Astrocyte (in vitro differentiated cells and primary cell): Measurements from ENCODE around the gene SLC25A21.

Source experiments
- EZH2 ChIP-seq: IDR thresholded peaks from 2 replicates; pipeline ENCODE4 v1.6.1; 2012; ENCODE audit warnings: mild to moderate bottlenecking, low read length, inconsistent platforms; ENCODE audit not compliant: insufficient read depth
- TF ChIP-seq, protein P1 (sequence below): IDR thresholded peaks from 2 replicates; pipeline ENCODE4 v1.5.1; 2011; ENCODE audit warnings: low read depth, mild to moderate bottlenecking, inconsistent platforms, low read length, moderate library complexity; ENCODE audit not compliant: insufficient read depth

DNA sequence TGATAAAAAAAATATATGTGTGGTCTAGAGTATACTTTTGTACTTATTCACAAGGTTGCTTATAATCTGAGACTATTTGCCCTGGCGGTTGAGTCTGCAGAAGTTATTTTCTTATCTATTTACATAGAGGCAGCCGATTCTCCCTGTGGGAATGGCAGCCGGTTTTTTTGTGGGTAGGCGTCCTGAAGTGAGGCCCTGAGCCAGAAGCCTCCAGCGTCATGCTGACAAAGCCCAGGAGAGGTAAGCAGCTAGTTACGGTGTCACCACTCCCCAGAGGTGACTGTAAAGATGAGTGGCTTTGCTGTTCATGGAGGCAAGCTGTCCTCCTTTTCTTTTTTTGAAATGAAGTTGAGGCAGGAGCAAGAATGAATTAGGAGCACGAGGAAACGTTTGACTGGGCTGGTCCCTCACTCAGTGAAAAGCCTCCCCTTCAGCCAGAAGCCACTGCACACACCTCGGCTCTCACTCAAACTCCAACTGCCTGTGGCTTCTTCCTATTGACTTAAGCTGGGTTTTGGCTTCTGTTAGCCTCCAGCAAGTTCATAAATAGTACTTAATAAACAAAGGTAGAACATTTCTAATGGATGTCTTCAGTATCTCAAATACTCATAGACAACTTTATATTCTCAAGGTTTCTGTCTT, 489.2 kb downstream of the SLC25A21 start:
- TF ChIP-seq, protein P1, sequence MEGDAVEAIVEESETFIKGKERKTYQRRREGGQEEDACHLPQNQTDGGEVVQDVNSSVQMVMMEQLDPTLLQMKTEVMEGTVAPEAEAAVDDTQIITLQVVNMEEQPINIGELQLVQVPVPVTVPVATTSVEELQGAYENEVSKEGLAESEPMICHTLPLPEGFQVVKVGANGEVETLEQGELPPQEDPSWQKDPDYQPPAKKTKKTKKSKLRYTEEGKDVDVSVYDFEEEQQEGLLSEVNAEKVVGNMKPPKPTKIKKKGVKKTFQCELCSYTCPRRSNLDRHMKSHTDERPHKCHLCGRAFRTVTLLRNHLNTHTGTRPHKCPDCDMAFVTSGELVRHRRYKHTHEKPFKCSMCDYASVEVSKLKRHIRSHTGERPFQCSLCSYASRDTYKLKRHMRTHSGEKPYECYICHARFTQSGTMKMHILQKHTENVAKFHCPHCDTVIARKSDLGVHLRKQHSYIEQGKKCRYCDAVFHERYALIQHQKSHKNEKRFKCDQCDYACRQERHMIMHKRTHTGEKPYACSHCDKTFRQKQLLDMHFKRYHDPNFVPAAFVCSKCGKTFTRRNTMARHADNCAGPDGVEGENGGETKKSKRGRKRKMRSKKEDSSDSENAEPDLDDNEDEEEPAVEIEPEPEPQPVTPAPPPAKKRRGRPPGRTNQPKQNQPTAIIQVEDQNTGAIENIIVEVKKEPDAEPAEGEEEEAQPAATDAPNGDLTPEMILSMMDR: no peak
- TF ChIP-seq EZH2: no peak
